ENCODE results near the gene FHOD1. TPM values are rescaled to one million over a fixed set of nuclear protein-coding genes. Genes with fewer than 3 reads are reported as not detected.

Gene FHOD1
- total RNA-seq, 1 donor from 2014 or later: 17.2 TPM

GRCh38 chr16:67180166-67180565, 67.1 kb downstream of the FHOD1 start:
- TF ChIP-seq CTCF (IDR thresholded peaks at IDR 0.05): no peak
- no peak for TF ChIP-seq POLR2AphosphoS5 (IDR thresholded peaks at IDR 0.05; ENCODE audit: insufficient read depth in 1 of 2, low read depth in 1 of 2)
- TF ChIP-seq POLR2A (IDR thresholded peaks at IDR 0.05): no peak
- H3K27ac ChIP-seq: peak overlapping the region; percentile 37

GRCh38 chr16:67179421-67180080, 67.7 kb downstream of the FHOD1 start:
- no peaks in the 10 kb centered on the region for H3K27me3 ChIP-seq
- no peak for DNase-seq (ENCODE audit: extremely low spot score in 2 of 2)
- H3K9me3 ChIP-seq: no peaks in the 10 kb centered on the region
- no peak overlapping the region for H3K27ac ChIP-seq
- H3K4me1 ChIP-seq: peaks cover 55% of the 10 kb centered on the region
- intact Hi-C loops (cut with DNase I): no loop called here
- no peak for TF ChIP-seq POLR2AphosphoS5 (IDR thresholded peaks at IDR 0.05; ENCODE audit: insufficient read depth in 1 of 2, low read depth in 1 of 2)
- no peak for TF ChIP-seq POLR2A (IDR thresholded peaks at IDR 0.05)
- TF ChIP-seq CTCF (IDR thresholded peaks at IDR 0.05): no peak
- H3K36me3 ChIP-seq: no peaks in the 10 kb centered on the region
- no peak overlapping the region for H3K4me3 ChIP-seq

More at GRCh38 chr16:67180166-67180565, 67.1 kb downstream of the FHOD1 start:
- no peaks in the 10 kb centered on the region for H3K36me3 ChIP-seq
- no peaks in the 10 kb centered on the region for H3K9me3 ChIP-seq
- H3K27me3 ChIP-seq: no peaks in the 10 kb centered on the region
- intact Hi-C loops (cut with DNase I): no loop called here
- no peak for DNase-seq (ENCODE audit: extremely low spot score in 2 of 2)
- H3K4me1 ChIP-seq: peaks cover 55% of the 10 kb centered on the region
- no peak overlapping the region for H3K4me3 ChIP-seq

MicroRNA genes within 50 kb of the gene (microRNA counts, 767-probe panel; counts per million panel counts)
- 238 to 261 counts per million in 2 donors for microRNA hsa-miR-328

Small RNAs within 50 kb of the gene (microRNA-seq; reads per million reads assigned to microRNA genes)
- gene MIR328 (ENCODE audit: borderline number of aligned reads, borderline replicate concordance): 170 reads per million, percentile 60 among the genes with 10 or more reads in this experiment

Small RNAs within 50 kb of the gene (small RNA-seq; reads per million reads assigned to genes)
- gene MIR328: 8.9 reads per million, percentile 92 among the genes with 10 or more reads in this experiment

Other genes starting within 250 kb of the FHOD1 start
- gene CBFB, start 218.3 kb downstream of the FHOD1 start, total RNA-seq: 33.9 TPM
- 23.3 TPM for gene PHAF1, start 137.5 kb downstream of the FHOD1 start, total RNA-seq
- gene B3GNT9, start 96.5 kb downstream of the FHOD1 start, total RNA-seq: 12.8 TPM
- gene TRADD, start 87.6 kb downstream of the FHOD1 start, total RNA-seq: 22.3 TPM
- 31.4 TPM for gene FBXL8, start 87.5 kb downstream of the FHOD1 start, total RNA-seq
- gene HSF4, start 82.7 kb downstream of the FHOD1 start, total RNA-seq: 54.3 TPM
- 19.2 TPM for gene NOL3, start 76.9 kb downstream of the FHOD1 start, total RNA-seq
- gene MATCAP1, start 63.5 kb downstream of the FHOD1 start, total RNA-seq: 17.4 TPM
- 2.5 TPM for gene EXOC3L1, start 57.3 kb downstream of the FHOD1 start, total RNA-seq
- gene E2F4, start 55.3 kb downstream of the FHOD1 start, total RNA-seq: 78.1 TPM
- gene ELMO3, start 48.4 kb downstream of the FHOD1 start, total RNA-seq: 21.6 TPM
- gene TMEM208, start 20.4 kb downstream of the FHOD1 start, total RNA-seq: 48.9 TPM
- gene SLC9A5, start 1.5 kb upstream of the FHOD1 start, total RNA-seq: 0.49 TPM
- 9.8 TPM for gene PLEKHG4, start 32.1 kb upstream of the FHOD1 start, total RNA-seq
- gene KCTD19, start 79.3 kb upstream of the FHOD1 start, total RNA-seq: not detected
- not detected for gene LRRC36, start 79.3 kb upstream of the FHOD1 start, total RNA-seq
- gene TPPP3, start 146.0 kb upstream of the FHOD1 start, total RNA-seq: 28.2 TPM
- gene ZDHHC1, start 169.0 kb upstream of the FHOD1 start, total RNA-seq: 22.3 TPM
- 30.2 TPM for gene HSD11B2, start 183.6 kb upstream of the FHOD1 start, total RNA-seq
- gene ATP6V0D1, start 233.7 kb upstream of the FHOD1 start, total RNA-seq: 110 TPM
- gene AGRP, start 236.1 kb upstream of the FHOD1 start, total RNA-seq: not detected

Measured in vagina (tissue), 2 donors.